CD4-positive, alpha-beta T cell (primary cell): Measurements from ENCODE around the gene RCAN2. TPM values are rescaled to one million over a fixed set of nuclear protein-coding genes. Genes with fewer than 3 reads are reported as not detected.

ENCODE experiments used
- ATAC-seq: fragments of 200-7000 bp; cut with Tn5 transposase; one replicate; pipeline ENCODE4 v1.10.0; 2022; ENCODE audit warnings: mild to moderate bottlenecking; ENCODE audit not compliant: poor library complexity
- CTCF ChIA-PET: fragments of 350-600 bp; sonication (Branson Sonifier 250); formaldehyde crosslinking; loops from one replicate; lab custom pipeline; 2021; ENCODE audit warnings: antibody characterized with exemption, inconsistent platforms; lab: Charles Lee
- POLR2A ChIA-PET: fragments of 350-600 bp; sonication (Branson Sonifier 250); formaldehyde crosslinking; loops from one replicate; lab custom pipeline; 2021; ENCODE audit warnings: antibody characterized with exemption, inconsistent platforms; lab: Charles Lee
- DNase-seq, 14 experiments: peaks; one replicate each; pipeline ENCODE4 v3.0.0-alpha.2; 2013 to 2020; ENCODE audit warnings: mixed read lengths in 2 of 14
- H3K27ac ChIP-seq, 2 donors: one replicate each; pipeline versions ENCODE4 v1.5.1 to v1.7.0; 2013; ENCODE audit warnings: low read length in 2 of 2, low read depth in 1 of 2, mild to moderate bottlenecking in 1 of 2
- H3K27me3 ChIP-seq, 2 experiments: 1 replicate in 1 of 2; 2 replicates in 1 of 2; pipeline versions ENCODE4 v1.6.1 to v1.7.0; 2013; ENCODE audit warnings: low read length in 2 of 2, control low read depth in 1 of 2, mild to moderate bottlenecking in 1 of 2, moderate library complexity in 1 of 2; ENCODE audit not compliant: insufficient read depth in 2 of 2, control insufficient read depth in 1 of 2
- H3K36me3 ChIP-seq: one replicate; pipeline ENCODE4 v1.6.1; 2013; ENCODE audit warnings: low read length, control low read depth; ENCODE audit not compliant: insufficient read depth
- H3K4me1 ChIP-seq: one replicate; pipeline ENCODE4 v1.6.1; 2013; ENCODE audit warnings: low read length, control low read depth; ENCODE audit not compliant: insufficient read depth
- H3K4me3 ChIP-seq: one replicate; pipeline ENCODE4 v1.5.1; 2013; ENCODE audit warnings: mild to moderate bottlenecking, low read length, moderate library complexity
- H3K9me3 ChIP-seq, 2 experiments: 1 replicate in 1 of 2; 2 replicates in 1 of 2; pipeline versions ENCODE4 v1.6.1 to v1.7.0; 2013; ENCODE audit warnings: low read length in 2 of 2, mild to moderate bottlenecking in 2 of 2, control low read depth in 1 of 2, moderate library complexity in 1 of 2; ENCODE audit not compliant: control insufficient read depth in 1 of 2, insufficient read depth in 1 of 2
- H3K27ac Mint-ChIP-seq: one replicate; pipeline ENCODE4 v1.8.0; 2020; ENCODE audit warnings: mixed read lengths
- H3K27me3 Mint-ChIP-seq: one replicate; pipeline ENCODE4 v1.8.0; 2021; ENCODE audit warnings: mixed read lengths
- H3K36me3 Mint-ChIP-seq: one replicate; pipeline ENCODE4 v1.8.0; 2021; ENCODE audit warnings: low read depth, mixed read lengths
- H3K4me1 Mint-ChIP-seq: one replicate; pipeline ENCODE4 v1.8.0; 2021; ENCODE audit warnings: low read depth, mixed read lengths
- H3K4me3 Mint-ChIP-seq: one replicate; pipeline ENCODE4 v1.8.0; 2020; ENCODE audit warnings: mild to moderate bottlenecking, mixed read lengths
- H3K9me3 Mint-ChIP-seq: one replicate; pipeline ENCODE4 v1.8.0; 2020; ENCODE audit warnings: mixed read lengths
- CTCF ChIP-seq: fragments of 200-600 bp; IDR thresholded peaks from one replicate; pipeline ENCODE4 v1.8.0; 2022; ENCODE audit warnings: antibody characterized with exemption, mild to moderate bottlenecking
- intact Hi-C, 2 experiments: fragments of 100-400 bp; cut with DNase I in 1 of 2; cut with micrococcal nuclease in 1 of 2; formaldehyde crosslinking; loops; one replicate each; pipeline versions ENCODE4 v1.15.1 to v1.9.0; 2023 to 2025; cut with DNase I, micrococcal nuclease
- total RNA-seq, 174 experiments: library from RNA in 2 of 174; stranded (reverse) in 2 of 174; gene quantifications; one replicate each; pipeline ENCODE4 v1.2.3 and lab custom pipeline; 2021 to 2026

The RCAN2 gene
- total RNA-seq, 2 experiments from 2014 or later: not detected

- Mint-ChIP-seq H3K9me3 (no peaks in the 10 kb centered on the region), H3K36me3 (no peaks in the 10 kb centered on the region), H3K4me1 (no peaks in the 10 kb centered on the region), H3K27me3 (peaks cover 19% of the 10 kb centered on the region), H3K4me3 (no peak overlapping the region), H3K27ac (no peak overlapping the region)
- H3K4me1 ChIP-seq: no peaks in the 10 kb centered on the region
- H3K9me3 ChIP-seq: no peaks in the 10 kb centered on the region
- no peaks in the 10 kb centered on the region for H3K36me3 ChIP-seq
- intact Hi-C loops: no loop called here
- no peak overlapping the region for H3K27ac ChIP-seq
- CTCF ChIA-PET: no interaction called here
- peaks cover 0 to 18% of the 10 kb centered on the region in 2 experiments for H3K27me3 ChIP-seq
- POLR2A ChIA-PET: no interaction called here
- no peak overlapping the region for H3K4me3 ChIP-seq
- ATAC-seq (no peak), DNase-seq (no peak)
- TF ChIP-seq CTCF: no peak
These were observed 53.5 kb downstream of the RCAN2 start for GRCh38 chr6:46437671-46438221.

GRCh38 chr6:46422619-46423018 lies 68.6 kb downstream of the RCAN2 start:
- no peak for TF ChIP-seq CTCF
- no peak overlapping the region for H3K4me3 Mint-ChIP-seq
- Histone ChIP-seq H3K27me3 (no peaks in the 10 kb centered on the region), H3K9me3 (no peaks in the 10 kb centered on the region), H3K4me1 (no peaks in the 10 kb centered on the region), H3K27ac (no peak overlapping the region), H3K4me3 (no peak overlapping the region), H3K36me3 (no peaks in the 10 kb centered on the region)
- intact Hi-C loops: no loop called here
- no peak overlapping the region for H3K27ac Mint-ChIP-seq
- peaks cover 49% of the 10 kb centered on the region for H3K27me3 Mint-ChIP-seq
- CTCF ChIA-PET: no interaction called here
- H3K4me1 Mint-ChIP-seq: no peaks in the 10 kb centered on the region
- DNase-seq (no peak), ATAC-seq (no peak)
- H3K36me3 Mint-ChIP-seq: no peaks in the 10 kb centered on the region
- POLR2A ChIA-PET: no interaction called here
- no peaks in the 10 kb centered on the region for H3K9me3 Mint-ChIP-seq

GRCh38 chr6:46421939-46422338 lies 69.3 kb downstream of the RCAN2 start:
- ChIA-PET POLR2A (no interaction called here), CTCF (no interaction called here)
- peaks cover 49% of the 10 kb centered on the region for H3K27me3 Mint-ChIP-seq
- no peaks in the 10 kb centered on the region for H3K9me3 Mint-ChIP-seq
- no peak overlapping the region for H3K4me3 ChIP-seq
- ATAC-seq (no peak), DNase-seq (no peak)
- intact Hi-C loops: no loop called here
- H3K4me3 Mint-ChIP-seq: no peak overlapping the region
- no peak for TF ChIP-seq CTCF
- no peaks in the 10 kb centered on the region for H3K27me3 ChIP-seq
- H3K27ac ChIP-seq: no peak overlapping the region
- H3K4me1 ChIP-seq: no peaks in the 10 kb centered on the region
- H3K27ac Mint-ChIP-seq: no peak overlapping the region
- H3K4me1 Mint-ChIP-seq: no peaks in the 10 kb centered on the region
- no peaks in the 10 kb centered on the region for H3K36me3 ChIP-seq
- H3K9me3 ChIP-seq: no peaks in the 10 kb centered on the region
- no peaks in the 10 kb centered on the region for H3K36me3 Mint-ChIP-seq
